ENCODE results near the gene CLDN25.
A peak's percentile ranks its signal among the peaks of the same experiment; 100 is the strongest.
"Not testable (repeated sequence)": the region's sequence is repeated elsewhere in the genome, so short reads cannot be mapped to it uniquely, and the experiment has no call there.

The CLDN25 gene

GRCh38 chr11:113779496-113779895 lies at the start of gene CLDN25:
Gene CLDN25 (plus strand): TSS chr11:113779796. CDS start chr11:113779796, 0 bp downstream.
- no peak for DNase-seq (ENCODE audit: low spot score)

GRCh38 chr11:113730887-113731726 lies 48.5 kb upstream of the CLDN25 start:
- peak; percentile 76 for DNase-seq (ENCODE audit: low spot score)

- no peak for DNase-seq (ENCODE audit: low spot score)
Observed at GRCh38 chr11:113732092-113732491, 47.5 kb upstream of the CLDN25 start.

DNA sequence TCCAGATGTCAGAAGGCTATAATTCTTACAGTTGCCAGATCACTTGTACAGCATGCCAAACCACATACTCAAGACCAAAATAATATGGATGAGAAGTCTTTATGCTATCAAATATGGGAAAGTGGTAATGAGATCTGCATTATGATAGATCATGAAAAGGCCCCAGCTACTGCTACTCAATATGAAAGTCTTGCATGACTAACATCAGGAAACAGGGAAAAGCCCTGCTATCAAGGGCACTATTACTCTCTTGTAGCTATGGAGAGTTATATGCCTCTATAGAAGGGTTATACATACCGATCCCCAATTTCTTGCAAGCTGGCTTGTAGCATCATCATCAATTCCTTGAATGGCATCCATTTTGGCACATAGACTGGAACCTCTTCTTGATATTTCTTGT lies 43.3 kb upstream of the CLDN25 start:
- DNase-seq (ENCODE audit: low spot score): no peak

DNA sequence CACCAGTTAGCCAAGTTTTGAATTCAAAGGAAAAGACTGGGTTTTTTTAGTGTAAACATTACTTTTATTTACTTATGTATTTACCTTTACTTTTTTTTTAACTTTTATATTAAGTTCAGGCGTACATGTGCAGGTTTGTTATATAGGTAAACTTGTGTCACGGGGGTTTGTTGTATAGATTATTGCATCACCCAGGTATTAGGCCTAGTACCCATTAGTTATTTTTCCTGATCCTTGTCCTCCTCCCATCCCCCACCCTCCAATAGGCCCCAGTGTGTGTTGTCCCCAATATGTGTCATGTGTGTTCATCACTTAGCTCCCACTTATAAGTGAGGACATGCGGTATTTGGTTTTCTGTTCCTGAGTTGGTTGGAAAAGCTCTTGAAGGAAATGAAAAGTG lies 26.7 kb upstream of the CLDN25 start:
- DNase-seq (ENCODE audit: low spot score): no peak

GRCh38 chr11:113760241-113760640 lies 19.4 kb upstream of the CLDN25 start:
- DNase-seq (ENCODE audit: low spot score): no peak

DNA sequence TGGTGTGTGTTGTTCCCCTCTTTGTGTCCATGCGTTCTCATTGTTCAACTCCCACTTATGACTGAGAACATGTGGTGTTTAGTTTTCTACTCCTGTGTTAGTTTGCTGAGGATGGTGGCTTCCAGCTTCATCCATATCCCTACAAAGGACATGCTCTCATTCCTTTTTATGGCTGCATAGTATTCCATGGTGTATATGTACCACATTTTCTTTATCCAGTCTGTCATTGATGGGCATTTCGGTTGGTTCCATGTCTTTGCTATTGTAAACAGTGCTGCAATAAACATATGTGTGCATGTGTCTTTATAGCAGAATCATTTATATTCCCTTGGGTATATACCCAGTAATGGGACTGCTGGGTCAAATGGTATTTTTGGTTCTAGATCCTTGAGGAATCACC lies 16.6 kb upstream of the CLDN25 start:
- not testable (repeated sequence) for DNase-seq (ENCODE audit: low spot score)

DNA sequence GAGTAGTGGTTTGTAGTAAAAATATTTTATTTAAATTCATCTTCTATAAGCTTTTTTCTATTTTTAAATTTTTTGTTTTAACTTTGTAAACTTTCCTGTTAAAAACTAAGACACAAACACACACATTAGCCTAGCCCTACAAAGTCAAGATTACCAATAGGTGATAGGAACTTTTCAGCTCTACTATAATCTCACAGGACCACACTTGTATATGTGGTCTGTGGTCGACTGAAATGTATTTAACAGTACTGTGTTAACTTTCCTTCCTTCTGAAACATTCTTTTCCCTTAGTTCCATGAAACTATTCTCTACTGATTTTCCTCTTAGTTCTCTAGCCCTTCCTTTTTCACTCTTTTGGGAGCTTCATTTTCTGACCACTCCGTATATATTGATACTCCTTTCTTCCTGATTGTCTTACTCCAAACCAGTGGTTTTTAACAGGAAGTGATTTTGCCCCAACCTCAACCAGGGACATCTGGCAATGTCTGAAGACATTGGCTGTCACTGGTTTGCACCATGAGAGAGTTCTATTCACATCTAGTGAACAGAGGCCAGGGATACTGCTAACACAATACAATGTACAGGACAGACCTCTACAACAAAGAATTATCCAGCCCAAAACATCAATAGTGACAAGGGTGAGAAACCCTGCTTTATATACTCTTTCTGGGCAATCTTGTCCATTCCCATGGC lies 14.9 kb upstream of the CLDN25 start:
- no peak for DNase-seq (ENCODE audit: low spot score)

DNA sequence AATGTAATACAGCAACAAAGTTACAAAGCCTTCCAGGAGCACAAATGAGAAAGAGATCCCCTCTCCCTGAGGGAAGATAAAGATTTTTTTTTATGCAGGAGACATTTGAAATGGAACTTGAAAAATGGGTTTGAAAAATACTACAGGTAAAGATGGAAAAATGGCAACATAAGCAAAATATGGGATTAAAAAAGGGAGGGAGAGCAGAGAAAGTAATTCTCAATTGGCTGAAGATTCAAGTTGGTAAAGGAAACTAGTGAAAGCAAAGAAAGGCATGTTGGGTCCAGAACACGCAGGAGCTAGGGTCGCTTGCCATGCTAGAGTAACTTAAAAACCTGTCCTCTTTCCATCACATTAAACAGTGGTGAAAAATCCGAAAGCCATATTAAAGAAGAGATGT lies 7.6 kb upstream of the CLDN25 start:
- DNase-seq (ENCODE audit: low spot score): no peak

DNA sequence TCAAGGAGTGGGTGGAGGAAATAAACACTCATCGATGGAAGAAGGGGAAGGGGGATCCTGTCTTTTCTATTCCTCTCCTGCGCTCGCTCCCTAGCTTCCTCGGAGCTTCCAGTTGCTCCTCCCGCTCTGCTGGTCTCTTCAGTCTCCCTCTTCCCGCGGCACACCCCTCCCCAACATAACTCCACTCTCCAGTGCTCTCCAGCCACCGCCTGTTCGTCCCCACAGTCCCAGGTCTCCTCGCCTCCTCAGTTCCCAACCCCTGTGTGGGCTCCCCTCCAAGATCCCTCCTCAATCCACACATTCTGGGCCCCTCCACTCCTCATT lies 6.5 kb upstream of the CLDN25 start:
- DNase-seq (ENCODE audit: low spot score): peak; percentile 33

GRCh38 chr11:113773416-113774173 lies 6.0 kb upstream of the CLDN25 start, which contains the start of gene ZW10:
Gene ZW10 (minus strand): TSS chr11:113773692. CDS start chr11:113773666, 26 bp downstream.
- DNase-seq (ENCODE audit: low spot score): peak; percentile 95

GRCh38 chr11:113774174-113774503 lies 5.5 kb upstream of the CLDN25 start:
- no peak for DNase-seq (ENCODE audit: low spot score)

GRCh38 chr11:113778111-113778910 lies 1.3 kb upstream of the CLDN25 start:
- peak; percentile 57 for DNase-seq (ENCODE audit: low spot score)

- DNase-seq (ENCODE audit: low spot score): no peak
Observed at GRCh38 chr11:113781682-113782081, 2.1 kb downstream of the CLDN25 start.

DNA sequence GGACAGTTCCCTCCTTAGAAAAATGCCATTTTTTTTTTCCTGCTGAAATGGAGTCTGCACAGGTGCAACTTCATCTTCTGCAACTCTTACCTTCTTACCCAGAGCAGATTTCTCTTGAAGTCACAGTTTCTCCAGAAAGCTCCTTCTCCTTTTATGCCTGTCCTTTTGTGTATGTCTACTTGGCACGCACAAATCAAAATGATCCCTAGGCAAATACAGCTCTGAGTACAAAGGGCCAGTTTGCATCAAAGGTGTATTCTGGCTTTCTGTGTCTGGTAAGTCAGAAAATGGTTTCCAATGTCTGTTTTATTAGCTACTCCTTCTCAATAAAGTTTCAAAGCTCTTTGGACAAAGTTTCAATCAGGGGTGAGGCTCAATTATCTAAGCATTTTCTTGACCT lies 2.5 kb downstream of the CLDN25 start:
- no peak for DNase-seq (ENCODE audit: low spot score)

DNA sequence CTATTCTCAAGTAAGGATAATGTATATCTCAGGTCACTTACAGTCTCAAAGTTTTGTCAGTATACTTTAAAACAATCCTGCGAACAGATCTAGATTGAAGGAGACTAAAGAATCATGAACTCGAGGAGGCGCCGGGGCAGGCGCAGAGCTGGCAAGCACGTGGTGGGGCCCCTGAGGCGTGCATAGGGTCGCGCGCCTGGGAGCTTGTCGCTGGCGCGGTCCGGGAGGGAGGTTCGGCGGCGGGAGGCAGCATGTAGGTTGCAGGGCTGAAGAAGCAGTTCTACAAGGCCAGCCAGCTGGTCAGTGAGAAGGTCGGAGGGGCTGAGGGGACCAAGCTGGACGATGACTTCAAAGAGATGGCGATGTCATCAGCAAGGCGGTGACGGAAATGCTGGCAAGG lies 9.4 kb downstream of the CLDN25 start:
- DNase-seq (ENCODE audit: low spot score): not testable (repeated sequence)

DNA sequence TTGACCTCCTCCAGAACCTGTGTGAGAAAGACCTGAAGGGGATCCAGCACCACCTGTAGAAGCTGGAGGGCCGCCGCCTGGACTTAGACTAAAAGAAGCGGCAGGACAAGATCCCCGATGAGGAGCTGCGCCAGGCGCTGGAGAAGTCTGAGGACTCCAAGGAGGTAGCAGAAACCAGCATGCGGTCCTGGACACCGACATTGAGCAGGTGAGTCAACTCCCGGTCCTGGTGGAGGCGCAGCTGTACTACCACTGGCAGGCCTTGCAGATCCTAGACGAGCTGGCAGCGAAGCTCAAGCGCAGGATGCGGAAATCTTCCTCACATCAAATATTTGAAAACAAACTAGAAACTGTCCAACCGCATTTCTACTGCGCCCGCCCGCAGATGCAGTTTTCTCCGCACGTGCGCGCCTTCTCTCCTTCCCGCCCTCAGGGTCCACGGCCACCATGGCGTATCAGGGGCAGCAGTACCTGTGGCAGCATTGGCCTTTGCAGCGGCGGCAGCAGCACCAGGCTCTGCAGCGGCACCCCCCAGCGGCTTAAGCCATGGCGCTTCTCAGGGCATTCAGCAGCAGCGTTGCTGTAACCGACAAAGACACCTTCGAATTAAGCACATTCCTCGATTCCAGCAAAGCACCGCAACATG lies 10.2 kb downstream of the CLDN25 start:
- DNase-seq (ENCODE audit: low spot score): no peak

DNA sequence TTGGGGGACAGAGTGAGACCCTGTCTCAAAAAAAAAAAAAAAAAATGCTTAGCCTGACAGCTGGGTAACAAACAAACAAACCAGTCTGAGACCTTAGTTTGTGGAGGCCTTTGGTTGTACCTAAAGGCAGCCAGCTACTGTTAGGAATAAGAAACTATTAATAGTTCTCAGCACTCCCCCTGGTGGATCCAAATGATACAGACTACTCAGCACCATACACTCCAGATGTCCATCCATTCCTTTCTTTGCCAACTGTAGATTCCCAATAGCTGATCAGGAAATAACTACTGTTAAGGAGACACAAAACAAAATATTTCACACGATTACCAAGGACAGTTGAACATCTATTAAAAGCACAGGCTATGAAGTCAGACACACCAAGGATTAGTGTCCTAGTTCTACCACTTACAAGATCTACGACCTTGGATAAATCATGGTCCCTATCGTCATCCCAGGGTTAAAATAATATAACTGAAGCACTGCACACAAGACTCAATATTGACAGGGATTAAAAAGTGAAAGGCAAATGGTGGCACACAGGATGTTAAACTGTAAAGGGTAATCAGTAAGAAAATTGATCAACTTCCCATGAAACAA lies 17.2 kb downstream of the CLDN25 start:
- peak; percentile 72 for DNase-seq (ENCODE audit: low spot score)

GRCh38 chr11:113802621-113803020 lies 23.0 kb downstream of the CLDN25 start:
- no peak for DNase-seq (ENCODE audit: low spot score)

GRCh38 chr11:113805640-113806039 lies 26.0 kb downstream of the CLDN25 start:
- no peak for DNase-seq (ENCODE audit: low spot score)

- DNase-seq (ENCODE audit: low spot score): peak; percentile 22
Observed at GRCh38 chr11:113806406-113806805, 26.8 kb downstream of the CLDN25 start.

Measured in AG08395 (cell line).